IMR-90 (cell line): ENCODE measurements around the gene CMTM1. TPM values are rescaled to one million over a fixed set of nuclear protein-coding genes. Genes with fewer than 3 reads are reported as not detected.

ENCODE experiments used
- ATAC-seq: fragments of 200-7000 bp; cut with Tn5 transposase; 2 replicates; pipeline ENCODE4 v1.9.1; 2020; ENCODE audit warnings: low read depth, mild to moderate bottlenecking, moderate library complexity
- BruUV-seq: library from RNA; stranded (reverse); fragments of 400-500 nt; replicated peaks from 2 replicates; lab custom pipeline; 2021; lab: Mats Ljungman, UMichigan
- CTCF ChIA-PET: fragments of 300-600 bp; formaldehyde crosslinking; extraction: SDS; loops from one replicate; lab custom pipeline; 2021; ENCODE audit warnings: antibody characterized with exemption; lab: Yijun Ruan, JAX
- POLR2A ChIA-PET: fragments of 300-600 bp; sonication (Branson Sonifier 250); formaldehyde crosslinking; loops from one replicate; lab custom pipeline; 2022; ENCODE audit warnings: antibody characterized with exemption; ENCODE audit not compliant: unreplicated experiment; lab: Charles Lee
- DNase-seq: peaks from one replicate; pipeline ENCODE4 v3.0.0; 2013
- H2AFZ ChIP-seq: replicated peaks from 2 replicates; pipeline ENCODE3; 2013; ENCODE audit warnings: low read length, mild to moderate bottlenecking; ENCODE audit not compliant: poor library complexity
- H2AK5ac ChIP-seq: 2 replicates; pipeline ENCODE4 v1.6.1; 2013; ENCODE audit warnings: low read depth, low read length, inconsistent platforms
- H2AK9ac ChIP-seq: replicated peaks from 2 replicates; pipeline ENCODE3; 2013; ENCODE audit warnings: mild to moderate bottlenecking, low read depth, low read length, moderate library complexity; ENCODE audit not compliant: poor library complexity
- H2BK120ac ChIP-seq: 2 replicates; pipeline ENCODE4 v1.6.1; 2013; ENCODE audit warnings: low read depth, low read length, inconsistent platforms
- H2BK15ac ChIP-seq: 3 replicates; pipeline ENCODE4 v1.6.1; 2013; ENCODE audit warnings: low read depth, low read length, inconsistent platforms
- H2BK20ac ChIP-seq: 2 replicates; pipeline ENCODE4 v1.6.1; 2013; ENCODE audit warnings: low read depth, mild to moderate bottlenecking, inconsistent platforms, low read length, moderate library complexity
- H2BK5ac ChIP-seq: 2 replicates; pipeline ENCODE4 v1.6.1; 2013; ENCODE audit warnings: mild to moderate bottlenecking, low read depth, low read length, inconsistent platforms; ENCODE audit not compliant: poor library complexity, severe bottlenecking
- H3K14ac ChIP-seq: replicated peaks from 2 replicates; pipeline ENCODE4 v1.6.1; 2013; ENCODE audit warnings: low read depth, low read length, inconsistent platforms
- H3K18ac ChIP-seq: 2 replicates; pipeline ENCODE4 v1.6.1; 2013; ENCODE audit warnings: low read depth, low read length, control low read depth
- H3K23ac ChIP-seq: 2 replicates; pipeline ENCODE4 v1.6.1; 2013; ENCODE audit warnings: low read depth, low read length, inconsistent platforms
- H3K27ac ChIP-seq: 2 replicates; pipeline ENCODE4 v1.5.1; 2013; ENCODE audit warnings: mild to moderate bottlenecking, control low read depth, low read length; ENCODE audit not compliant: insufficient read depth
- H3K27me3 ChIP-seq: 2 replicates; pipeline ENCODE4 v1.6.1; 2013; ENCODE audit warnings: low read length; ENCODE audit not compliant: control insufficient read depth, insufficient read depth
- H3K36me3 ChIP-seq: 2 replicates; pipeline ENCODE4 v1.6.1; 2013; ENCODE audit warnings: low read length, mixed read lengths; ENCODE audit not compliant: control insufficient read depth, insufficient read depth
- H3K4ac ChIP-seq: 2 replicates; pipeline ENCODE4 v1.6.1; 2013; ENCODE audit warnings: low read depth, low read length, inconsistent platforms
- H3K4me1 ChIP-seq: 2 replicates; pipeline ENCODE4 v1.6.1; 2013; ENCODE audit warnings: low read length, mixed read lengths; ENCODE audit not compliant: control insufficient read depth, insufficient read depth
- H3K4me2 ChIP-seq: 2 replicates; pipeline ENCODE4 v1.6.1; 2013; ENCODE audit warnings: low read depth, mild to moderate bottlenecking, control low read depth, low read length, moderate library complexity
- H3K4me3 ChIP-seq: 2 replicates; pipeline ENCODE4 v1.5.1; 2013; ENCODE audit warnings: low read depth, mild to moderate bottlenecking, control low read depth, low read length, moderate library complexity; ENCODE audit not compliant: insufficient read depth
- H3K56ac ChIP-seq: 2 replicates; pipeline ENCODE4 v1.6.1; 2013; ENCODE audit warnings: low read length, inconsistent platforms; ENCODE audit not compliant: insufficient read depth; ENCODE audit errors: extremely low read depth
- H3K79me1 ChIP-seq, 2 experiments: 2 replicates each; pipeline ENCODE4 v1.6.1; 2013; ENCODE audit warnings: low read length in 2 of 2, inconsistent platforms in 1 of 2, low read depth in 1 of 2
- H3K9ac ChIP-seq: 2 replicates; pipeline ENCODE4 v1.6.1; 2013; ENCODE audit warnings: low read depth, low read length, control low read depth
- H3K9me1 ChIP-seq: 2 replicates; pipeline ENCODE4 v1.6.1; 2013; ENCODE audit warnings: low read length, inconsistent platforms; ENCODE audit not compliant: insufficient read depth
- H3K9me3 ChIP-seq: 2 replicates; pipeline ENCODE4 v1.6.1; 2013; ENCODE audit warnings: low read length; ENCODE audit not compliant: control insufficient read depth, insufficient read depth
- H4K20me1 ChIP-seq: 2 replicates; pipeline ENCODE4 v1.6.1; 2013; ENCODE audit warnings: low read length, inconsistent platforms; ENCODE audit not compliant: insufficient read depth
- H4K5ac ChIP-seq: 2 replicates; pipeline ENCODE4 v1.6.1; 2013; ENCODE audit warnings: mild to moderate bottlenecking, low read depth, low read length, control low read depth
- H4K8ac ChIP-seq, 2 experiments: 2 replicates each; pipeline ENCODE4 v1.6.1; 2013; ENCODE audit warnings: low read depth in 2 of 2, low read length in 2 of 2, control low read depth in 1 of 2, inconsistent platforms in 1 of 2
- H4K91ac ChIP-seq: 2 replicates; pipeline ENCODE4 v1.6.1; 2013; ENCODE audit warnings: low read depth, low read length, inconsistent platforms; ENCODE audit not compliant: insufficient read depth
- BHLHE40 ChIP-seq: fragments of 150-350 bp; IDR thresholded peaks from 2 replicates; pipeline ENCODE4 v1.6.1; 2016; ENCODE audit warnings: mild to moderate bottlenecking, low read depth, low read length
- CEBPB ChIP-seq: IDR thresholded peaks from 2 replicates; pipeline ENCODE4 v1.6.1; 2012; ENCODE audit warnings: low read depth, low read length, improper control_type of control experiment
- CHD1 ChIP-seq: IDR thresholded peaks from 2 replicates; pipeline ENCODE4 v1.6.1; 2012; ENCODE audit warnings: low read depth, low read length, improper control_type of control experiment
- CTCF ChIP-seq: conservative IDR thresholded peaks from 2 replicates; pipeline ENCODE4 v1.5.1; 2012; ENCODE audit warnings: mild to moderate bottlenecking, low read depth, low read length, improper control_type of control experiment
- FOS ChIP-seq: fragments of 150-350 bp; IDR thresholded peaks from 2 replicates; pipeline ENCODE4 v1.6.1; 2016; ENCODE audit warnings: low read depth, low read length
- MAFK ChIP-seq: IDR thresholded peaks from 2 replicates; pipeline ENCODE4 v1.6.1; 2012; ENCODE audit warnings: low read depth, low read length, improper control_type of control experiment
- MXI1 ChIP-seq: IDR thresholded peaks from 2 replicates; pipeline ENCODE4 v1.6.1; 2012; ENCODE audit warnings: low read depth, mild to moderate bottlenecking, low read length, moderate library complexity, borderline replicate concordance
- NFE2L2 ChIP-seq: fragments of 150-350 bp; IDR thresholded peaks from 2 replicates; pipeline ENCODE4 v1.6.1; 2016; ENCODE audit warnings: low read depth, mild to moderate bottlenecking, low read length
- POLR2A ChIP-seq: IDR thresholded peaks from 2 replicates; pipeline ENCODE4 v1.6.1; 2012; ENCODE audit warnings: mild to moderate bottlenecking, low read depth, low read length
- RAD21 ChIP-seq: IDR thresholded peaks from 2 replicates; pipeline ENCODE4 v1.6.1; 2012; ENCODE audit warnings: low read length, improper control_type of control experiment
- RCOR1 ChIP-seq: IDR thresholded peaks from 2 replicates; pipeline ENCODE4 v1.6.1; 2012; ENCODE audit warnings: mild to moderate bottlenecking, low read length, improper control_type of control experiment; ENCODE audit not compliant: insufficient replicate concordance
- RFX5 ChIP-seq: IDR thresholded peaks from 2 replicates; pipeline ENCODE4 v1.8.0; 2012; ENCODE audit warnings: low read depth, mild to moderate bottlenecking, low read length, moderate library complexity
- SMC3 ChIP-seq: fragments of 150-350 bp; IDR thresholded peaks from 2 replicates; pipeline ENCODE4 v1.6.1; 2016; ENCODE audit warnings: low read depth, mild to moderate bottlenecking, antibody characterized with exemption, low read length, moderate library complexity
- WGBS, 2 experiments: methylation state at CpG; one replicate each; pipeline versions ENCODE4 v1.1.5 to v1.1.7; 2013; ENCODE audit warnings: missing lambda C conversion rate in 2 of 2; ENCODE audit not compliant: insufficient read length in 1 of 2; ENCODE audit errors: extremely low coverage in 2 of 2; 5-methylcytosine and 5-hydroxymethylcytosine counted together
- dilution Hi-C: fragments of 300-500 bp; cut with HindIII; formaldehyde crosslinking; loops from one replicate; pipeline ENCODE4 v1.14.3; 2018; ENCODE audit warnings: low sequenced_read_pairs; ENCODE audit not compliant: unreplicated experiment
- in situ Hi-C: fragments of 300-500 bp; cut with MboI; formaldehyde crosslinking; loops from 3 replicates; pipeline ENCODE4 v1.14.3; 2019; ENCODE audit warnings: low sequenced_read_pairs, inconsistent platforms, mixed read lengths
- intact Hi-C: fragments of 100-400 bp; cut with micrococcal nuclease; formaldehyde crosslinking; loops from 2 replicates; pipeline ENCODE4 v1.10.0; 2022
- polyA plus RNA-seq, 3 experiments: library from polyadenylated mRNA; depleted of rRNA; stranded (reverse); fragments of >200 nt; gene quantifications; 2 replicates each; pipeline ENCODE4 v1.2.3, GENCODE V29; 2012; ENCODE audit warnings: low replicate concordance in 1 of 3
- total RNA-seq: library from RNA; depleted of rRNA; stranded (reverse); fragments of >200 nt; gene quantifications from 2 replicates; pipeline ENCODE4 v1.2.3, GENCODE V29; 2012
- TF ChIP-seq, protein P1 (sequence below): fragments of 150-350 bp; IDR thresholded peaks from 2 replicates; pipeline ENCODE4 v1.6.1; 2016; ENCODE audit warnings: low read depth, mild to moderate bottlenecking, low read length, moderate library complexity, borderline replicate concordance
- TF ChIP-seq, protein P2 (sequence below): fragments of 150-350 bp; IDR thresholded peaks from 2 replicates; pipeline ENCODE4 v1.6.1; 2017; ENCODE audit warnings: mild to moderate bottlenecking, antibody characterized with exemption, low read length, low read depth

CMTM1 gene
- total and polyA plus RNA-seq, 2 of the 4 experiments (the other 2 are of a cell fraction): 0.54 to 2.1 TPM

DNA sequence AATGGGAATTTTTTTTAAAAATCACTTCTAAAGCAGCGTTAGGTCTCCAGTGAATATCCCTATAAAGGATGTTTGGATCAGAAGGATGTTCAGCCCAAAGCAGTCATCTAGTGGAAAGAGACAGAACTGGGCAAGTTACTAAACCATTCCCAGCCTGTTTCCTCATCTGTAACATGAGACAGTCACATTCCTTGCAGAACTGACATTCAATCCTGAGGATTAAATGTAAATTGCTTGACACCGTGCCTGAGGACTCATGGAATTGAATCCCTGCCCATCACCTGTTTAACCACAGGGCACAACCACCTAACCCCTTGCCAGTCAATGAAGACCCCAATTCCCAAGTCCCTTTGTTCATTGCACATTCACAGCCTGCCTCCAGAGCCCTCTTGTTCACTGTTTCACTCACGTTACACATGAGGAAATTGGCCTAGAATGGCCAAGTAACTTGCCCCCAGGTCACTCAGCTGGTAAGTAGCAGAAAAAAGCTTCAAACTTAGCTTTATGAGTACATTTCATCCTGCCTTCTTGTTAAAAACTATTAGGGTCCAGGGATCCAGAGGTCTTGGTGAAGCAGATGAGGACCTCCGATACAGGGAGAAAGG is 14.5 kb downstream of the CMTM1 start:
- peaks cover 16% of the 10 kb centered on the region for H3K27me3 ChIP-seq
- H2BK120ac ChIP-seq: no peak overlapping the region
- peak overlapping the region; percentile 41; the same call in 1 of the 2 replicates for H2BK20ac ChIP-seq
- peak overlapping the region; percentile 15 for H2AFZ ChIP-seq
- H3K9ac ChIP-seq: no peak overlapping the region
- WGBS, 2 experiments: no CpG with 5 or more reads among the region's 4 CpGs
- peak overlapping the region; percentile 35; the same call in 1 of the 3 replicates for H2BK15ac ChIP-seq
- peak; percentile 95 for ATAC-seq
- intact Hi-C loops: no loop called here
- no peaks in the 10 kb centered on the region for H3K79me1 ChIP-seq
- H3K18ac ChIP-seq: no peak overlapping the region
- ChIA-PET CTCF (interaction anchor here (1.3 kb wide), 1 partner anchor 11 kb away, joined by 6 read pairs; no protein-coding TSS in a partner anchor), POLR2A (interaction anchor here (1.6 kb wide), 1 partner anchor 29 kb away, joined by 8 read pairs; the partner anchor contains the start of gene CKLF)
- dilution Hi-C loops: no loop called here
- no peak overlapping the region for H3K56ac ChIP-seq
- H3K4me1 ChIP-seq: peaks cover 17% of the 10 kb centered on the region
- in situ Hi-C loops: no loop called here
- no peaks in the 10 kb centered on the region; the same call in 1 of the 2 replicates for H4K20me1 ChIP-seq
- H2AK9ac ChIP-seq: peak overlapping the region; percentile 11
- H3K23ac ChIP-seq: no peak overlapping the region
- no peak overlapping the region for H3K27ac ChIP-seq
- no peak overlapping the region for H3K4me3 ChIP-seq
- H3K4me2 ChIP-seq: peak overlapping the region; percentile 9; the same call in 1 of the 2 replicates
- H3K9me3 ChIP-seq: no peaks in the 10 kb centered on the region
- no TSS peak for BruUV-seq
- peak overlapping the region; percentile 8; the same call in 1 of the 2 replicates for H3K4ac ChIP-seq
- no peaks in the 10 kb centered on the region; the same call in 1 of the 2 replicates for H3K9me1 ChIP-seq
- peak overlapping the region in 1 of 2 experiments; percentile 25; a peak in 1 of 4 replicates for H4K8ac ChIP-seq
- H3K14ac ChIP-seq: 0 out of 2 replicates have a peak overlapping the region, but pooled peaks have one; percentile 4
- peak; percentile 87 for DNase-seq
- H4K5ac ChIP-seq: no peak overlapping the region
- no peak overlapping the region for H2BK5ac ChIP-seq
- H3K36me3 ChIP-seq: no peaks in the 10 kb centered on the region
- no peak overlapping the region for H4K91ac ChIP-seq
- peak overlapping the region; percentile 26; the same call in 1 of the 2 replicates for H2AK5ac ChIP-seq
- TF ChIP-seq POLR2A (no peak), CHD1 (no peak), MXI1 (no peak), MAFK (no peak), RAD21 (peak; percentile 42), CEBPB (peak; percentile 83), RFX5 (no peak), SMC3 (peak; percentile 17; the same call in 1 of the 2 replicates), FOS (no peak), CTCF (peak; percentile 47), BHLHE40 (no peak), NFE2L2 (no peak), RCOR1 (no peak)
- TF ChIP-seq, protein P1, sequence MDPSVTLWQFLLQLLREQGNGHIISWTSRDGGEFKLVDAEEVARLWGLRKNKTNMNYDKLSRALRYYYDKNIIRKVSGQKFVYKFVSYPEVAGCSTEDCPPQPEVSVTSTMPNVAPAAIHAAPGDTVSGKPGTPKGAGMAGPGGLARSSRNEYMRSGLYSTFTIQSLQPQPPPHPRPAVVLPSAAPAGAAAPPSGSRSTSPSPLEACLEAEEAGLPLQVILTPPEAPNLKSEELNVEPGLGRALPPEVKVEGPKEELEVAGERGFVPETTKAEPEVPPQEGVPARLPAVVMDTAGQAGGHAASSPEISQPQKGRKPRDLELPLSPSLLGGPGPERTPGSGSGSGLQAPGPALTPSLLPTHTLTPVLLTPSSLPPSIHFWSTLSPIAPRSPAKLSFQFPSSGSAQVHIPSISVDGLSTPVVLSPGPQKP: no peak
- TF ChIP-seq, protein P2, sequence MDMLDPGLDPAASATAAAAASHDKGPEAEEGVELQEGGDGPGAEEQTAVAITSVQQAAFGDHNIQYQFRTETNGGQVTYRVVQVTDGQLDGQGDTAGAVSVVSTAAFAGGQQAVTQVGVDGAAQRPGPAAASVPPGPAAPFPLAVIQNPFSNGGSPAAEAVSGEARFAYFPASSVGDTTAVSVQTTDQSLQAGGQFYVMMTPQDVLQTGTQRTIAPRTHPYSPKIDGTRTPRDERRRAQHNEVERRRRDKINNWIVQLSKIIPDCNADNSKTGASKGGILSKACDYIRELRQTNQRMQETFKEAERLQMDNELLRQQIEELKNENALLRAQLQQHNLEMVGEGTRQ: no peak
